Activated CD4-positive, alpha-beta T cell treated with anti-CD3 and anti-CD28 coated beads for 1 hour (primary cell): ENCODE results near the gene MYRIP.
"Not testable (repeated sequence)": the region's sequence is repeated elsewhere in the genome, so short reads cannot be mapped to it uniquely, and the experiment has no call there.

Experiments used
- DNase-seq: peaks from one replicate; pipeline ENCODE4 v3.0.0-alpha.2; 2020

Gene MYRIP

GRCh38 chr3:40096661-40097111, 287.3 kb downstream of the MYRIP start:
- DNase-seq, result no peak

DNA sequence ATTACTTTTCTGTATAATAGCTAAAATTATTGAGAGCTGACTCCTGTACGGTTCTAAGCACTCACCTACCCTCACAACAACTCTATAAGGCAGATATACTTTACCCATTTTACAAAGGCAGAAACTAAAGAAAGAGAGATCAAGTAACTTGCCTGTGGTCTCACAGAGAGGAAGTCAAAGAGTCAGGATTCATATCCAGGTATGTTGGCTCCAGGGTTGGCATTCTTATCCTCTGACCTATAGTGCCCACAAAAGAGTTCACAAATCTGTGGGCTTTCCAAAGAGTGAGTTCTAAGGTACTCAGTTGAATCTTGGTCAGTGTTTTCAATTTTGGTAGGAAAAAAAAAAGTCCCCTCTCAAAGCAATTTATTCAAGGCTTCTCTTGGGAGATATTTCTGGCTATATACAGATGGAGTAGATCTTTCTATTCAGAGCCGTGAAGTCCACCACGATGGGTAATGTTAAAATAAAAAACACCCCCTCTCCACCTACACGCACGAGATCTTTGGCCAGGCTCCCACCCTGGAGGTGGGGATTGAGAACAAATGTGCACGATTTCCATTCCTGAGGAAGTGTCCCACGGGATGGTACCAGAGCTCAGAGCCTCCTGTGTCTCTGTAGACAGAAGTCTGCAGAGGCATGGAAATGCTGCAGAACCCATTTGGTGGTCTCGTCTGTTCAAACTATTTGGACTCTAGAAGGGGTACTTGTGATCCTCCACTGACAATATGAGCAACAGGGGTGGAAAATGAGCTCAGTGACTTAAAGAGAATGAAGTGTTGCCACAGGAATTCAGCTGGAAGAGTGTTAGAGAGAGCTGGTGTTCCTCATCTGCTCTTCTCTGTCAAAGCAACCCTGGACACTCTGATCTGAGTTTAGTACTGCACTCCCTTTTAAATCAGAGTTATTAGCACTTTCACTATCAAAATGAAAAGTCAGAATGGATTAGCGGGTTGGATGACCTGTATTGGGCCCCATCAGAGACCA, 288.0 kb downstream of the MYRIP start:
- no peak for DNase-seq

DNA sequence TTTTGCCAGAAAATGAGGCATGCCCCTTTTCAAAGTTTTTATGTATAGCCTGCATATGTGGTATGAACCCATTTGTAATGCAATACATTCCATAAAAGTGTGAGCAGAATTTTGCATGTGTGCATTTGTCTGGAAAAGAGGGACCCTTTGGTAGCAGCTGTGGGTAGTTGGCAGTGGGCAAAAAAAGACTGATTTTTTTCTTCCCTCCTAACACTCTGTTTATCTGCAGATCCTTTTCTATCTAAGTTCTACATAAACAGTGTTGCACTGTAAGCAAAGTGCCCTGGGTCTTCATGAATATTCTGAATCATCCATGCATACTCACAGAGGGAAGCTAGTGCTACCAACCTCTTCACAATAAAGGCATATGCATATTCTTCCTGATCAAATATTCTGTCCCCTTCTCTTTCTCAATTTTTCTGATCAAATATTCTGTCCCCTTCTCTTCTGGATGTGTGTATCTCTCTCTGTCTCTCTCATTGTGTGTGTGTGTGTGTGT, 288.9 kb downstream of the MYRIP start:
- no peak for DNase-seq

- no peak for DNase-seq
These were observed 290.5 kb downstream of the MYRIP start for GRCh38 chr3:40099871-40100270.

DNA sequence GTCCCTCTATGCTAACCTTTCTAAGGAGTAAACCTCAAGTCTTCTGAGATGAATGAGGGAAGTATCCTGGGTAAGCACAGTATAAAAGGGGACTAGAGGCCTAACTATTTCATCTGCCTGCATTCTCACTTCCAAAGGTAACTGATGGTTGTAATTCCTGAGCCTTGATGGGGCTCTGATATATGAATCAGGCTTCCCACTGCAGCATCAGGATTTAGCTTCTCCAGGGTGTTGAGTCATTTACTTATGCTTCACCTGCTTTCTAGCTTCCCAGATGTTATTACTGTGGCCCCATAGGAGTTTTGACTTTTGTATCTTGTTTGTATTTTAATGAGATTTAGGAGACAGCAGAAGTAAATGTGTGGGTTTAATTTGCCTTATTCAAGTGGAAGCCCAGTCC, 292.8 kb downstream of the MYRIP start:
- no peak for DNase-seq

DNA sequence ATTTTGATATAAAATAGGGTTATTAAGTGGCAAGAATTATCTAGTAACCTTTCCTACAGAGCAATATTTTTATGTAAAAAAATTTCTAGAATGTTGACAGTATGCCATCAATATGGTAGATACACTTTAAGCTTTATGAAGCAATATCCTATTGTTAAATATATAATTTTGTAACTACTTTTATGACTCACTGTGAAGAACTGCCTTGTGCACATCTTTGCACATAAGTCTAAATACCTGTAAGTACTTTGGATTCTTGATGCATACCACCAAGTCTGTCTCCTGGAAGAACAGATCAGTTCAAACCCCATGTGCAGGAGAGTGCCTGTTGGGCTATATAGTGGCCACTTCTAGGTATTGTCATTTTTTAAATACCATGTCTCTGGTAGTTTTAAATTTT, 294.4 kb downstream of the MYRIP start:
- no peak for DNase-seq

DNA sequence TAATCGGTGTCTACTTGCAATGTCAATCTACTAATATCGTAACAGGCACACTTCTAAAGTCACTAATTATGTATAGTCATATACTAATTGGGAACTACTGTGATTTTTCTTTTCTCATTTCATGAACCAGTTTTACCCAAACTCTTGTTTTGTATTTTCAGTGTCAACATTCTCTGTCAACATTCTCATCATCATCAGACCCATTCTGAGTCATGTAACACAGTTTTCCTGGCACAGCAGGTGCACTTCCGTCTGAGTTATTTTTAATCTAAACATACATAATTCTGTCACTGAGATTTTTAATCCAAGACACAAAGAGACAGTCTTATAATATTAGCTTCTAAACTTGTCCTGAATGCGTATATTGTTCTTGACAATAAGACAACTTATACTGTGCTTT, 295.0 kb downstream of the MYRIP start:
- no peak for DNase-seq

DNA sequence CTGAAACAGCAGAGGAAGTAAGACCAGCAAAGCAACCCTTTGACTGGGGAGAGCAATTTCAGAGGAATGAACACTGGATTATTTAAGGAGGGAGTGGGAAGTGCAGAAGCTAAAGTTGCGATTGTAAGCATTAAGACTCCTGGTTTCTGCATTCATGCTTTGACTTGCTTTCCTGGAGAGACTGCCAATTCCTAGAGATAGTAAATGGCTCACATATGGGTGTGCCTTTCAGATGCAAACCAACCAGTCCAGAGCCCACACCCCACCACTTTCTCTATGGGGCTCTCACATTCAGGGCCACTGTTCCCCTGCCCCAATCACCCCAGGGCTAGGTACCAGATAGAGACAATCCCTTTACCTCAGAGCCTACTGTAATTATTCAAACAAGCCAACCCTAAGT, 299.2 kb downstream of the MYRIP start:
- no peak for DNase-seq

DNA sequence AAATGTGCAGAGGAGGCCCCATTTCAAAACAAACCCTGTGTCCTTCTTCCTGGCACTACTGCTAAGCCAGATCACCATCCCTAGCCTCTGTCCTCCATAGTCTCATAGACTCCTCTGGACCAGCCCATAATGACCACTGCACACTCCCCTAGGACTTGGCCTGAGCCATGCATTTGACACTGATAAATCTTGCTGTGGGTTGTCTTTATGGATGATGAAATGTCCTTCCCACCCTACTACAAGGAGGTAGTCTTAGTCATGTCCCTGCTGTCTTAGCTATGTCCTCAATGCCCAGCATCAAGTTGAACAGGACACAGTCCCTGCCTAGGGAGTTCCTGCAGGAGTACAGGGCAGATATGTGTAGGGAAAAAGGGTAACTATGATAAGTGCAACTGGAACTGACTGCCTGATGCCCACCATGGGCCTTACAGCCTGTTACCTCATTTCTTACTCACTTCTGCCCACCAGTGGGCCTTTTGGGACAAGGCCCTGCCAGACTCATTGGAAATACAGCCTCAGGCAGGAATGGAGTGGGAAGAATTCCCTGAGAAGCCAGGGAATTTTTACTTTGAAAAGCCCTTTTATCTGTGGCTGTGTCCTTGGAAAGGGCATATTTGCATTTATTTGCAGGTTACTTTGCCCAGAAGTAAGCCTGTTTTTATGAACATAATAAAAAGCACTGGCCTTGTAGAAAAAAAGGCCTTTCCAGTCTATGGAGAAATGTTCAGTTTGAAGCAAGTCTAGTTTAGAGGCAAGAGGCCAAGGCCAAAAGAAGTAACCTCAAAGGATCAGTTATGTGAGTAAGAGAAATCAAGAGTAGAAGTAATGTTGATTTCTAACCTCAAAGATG, 300.5 kb downstream of the MYRIP start:
- DNase-seq, result no peak

DNA sequence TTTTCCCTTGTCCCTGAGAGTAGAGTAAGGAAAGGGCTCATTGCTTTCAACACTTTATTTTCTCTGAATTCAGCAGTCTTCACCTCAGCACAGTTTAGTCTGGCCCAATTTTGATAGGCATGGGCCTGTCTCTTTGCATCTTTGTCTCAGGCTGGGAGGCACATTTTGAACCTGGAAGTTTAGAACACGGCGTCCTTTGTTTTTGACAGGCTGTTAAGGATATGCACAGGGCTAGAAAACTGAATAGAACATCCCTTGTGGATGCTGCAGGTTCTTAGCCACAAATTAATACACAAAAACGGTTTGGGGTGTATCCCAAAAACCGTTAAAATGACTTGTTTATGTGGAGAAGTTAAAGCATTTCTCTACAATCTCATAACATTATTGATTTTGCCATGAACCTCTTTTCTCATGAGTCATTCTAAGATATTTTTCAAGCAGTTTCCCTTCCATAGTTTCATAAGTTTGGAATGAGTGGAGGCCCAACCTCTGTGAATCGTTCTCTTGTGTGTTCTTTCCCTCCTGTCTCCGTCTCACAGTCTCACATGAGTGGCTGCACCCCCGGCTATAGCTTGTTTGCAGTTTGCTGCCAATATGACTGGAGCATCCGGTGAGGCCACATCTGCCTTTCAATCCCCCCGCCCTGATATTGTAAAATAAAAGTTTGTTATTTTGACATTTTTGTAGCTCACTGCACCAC, 307.2 kb downstream of the MYRIP start:
- DNase-seq, result no peak

GRCh38 chr3:40118091-40118490, 308.7 kb downstream of the MYRIP start:
- DNase-seq, result no peak

DNA sequence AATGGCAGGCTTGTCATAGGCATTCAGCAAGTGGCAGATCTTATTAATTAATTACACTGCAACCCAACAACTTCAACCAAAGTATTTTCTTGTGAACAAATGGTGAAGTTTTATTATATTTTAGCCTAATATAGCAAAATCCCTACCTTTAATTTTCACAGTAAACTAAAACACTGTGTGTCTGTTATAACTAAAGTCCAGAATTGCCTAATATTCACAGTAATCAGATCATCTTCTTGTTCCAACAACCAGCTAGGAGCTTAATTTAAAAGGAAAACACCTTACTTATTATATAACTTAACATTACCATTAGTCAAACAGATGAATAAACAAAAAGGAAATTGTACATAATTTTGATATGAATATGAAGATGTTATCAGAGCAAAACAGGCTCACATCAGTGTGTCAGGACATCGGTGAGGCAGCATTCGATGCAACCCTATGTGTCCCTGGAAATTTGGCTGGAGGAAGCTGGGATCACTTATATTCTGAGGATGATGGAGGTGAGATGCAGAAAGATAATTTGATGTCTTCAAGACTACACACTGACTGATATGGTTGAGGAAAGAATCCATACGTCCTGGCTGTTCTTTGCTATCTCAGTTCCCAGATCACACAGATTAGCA, 310.8 kb downstream of the MYRIP start:
- DNase-seq, result no peak

DNA sequence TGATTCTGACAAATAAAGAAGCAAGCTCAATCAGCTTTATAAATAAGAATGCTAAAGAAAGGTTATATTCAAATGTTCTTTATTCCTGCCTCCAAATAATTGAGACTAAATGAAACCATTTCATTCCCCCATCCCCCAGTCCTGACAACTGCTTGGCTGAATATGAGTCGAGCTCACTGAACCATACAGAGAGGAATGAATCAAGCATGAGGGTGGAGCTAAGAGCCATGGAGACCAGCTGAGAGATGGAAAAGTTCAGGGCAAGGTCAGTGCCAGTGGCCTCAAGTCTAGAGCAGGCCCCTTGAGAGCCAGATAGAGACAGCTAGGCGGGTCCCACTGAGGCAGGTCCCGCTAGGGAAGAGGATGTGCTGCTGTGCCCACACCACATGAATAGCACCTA, 311.4 kb downstream of the MYRIP start:
- DNase-seq, result no peak

DNA sequence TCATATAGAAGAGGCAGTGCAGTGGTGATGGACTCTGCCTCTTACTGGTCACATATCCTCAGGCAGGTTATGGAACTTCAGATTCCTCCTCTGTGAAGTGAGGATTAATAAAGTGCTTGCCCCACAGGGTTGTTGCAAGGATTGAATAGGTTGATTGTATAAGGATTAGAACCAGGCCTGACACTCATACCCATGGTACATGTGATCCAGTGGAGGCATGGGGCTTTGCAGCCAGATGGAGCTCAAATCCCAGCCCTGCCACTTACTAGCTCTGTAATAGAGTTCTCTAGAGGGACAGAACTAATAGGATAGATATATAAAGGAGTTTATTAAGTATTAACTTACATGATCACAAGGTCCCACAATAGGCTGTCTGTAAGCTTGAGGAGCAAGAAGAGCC, 315.5 kb downstream of the MYRIP start:
- no peak for DNase-seq

DNA sequence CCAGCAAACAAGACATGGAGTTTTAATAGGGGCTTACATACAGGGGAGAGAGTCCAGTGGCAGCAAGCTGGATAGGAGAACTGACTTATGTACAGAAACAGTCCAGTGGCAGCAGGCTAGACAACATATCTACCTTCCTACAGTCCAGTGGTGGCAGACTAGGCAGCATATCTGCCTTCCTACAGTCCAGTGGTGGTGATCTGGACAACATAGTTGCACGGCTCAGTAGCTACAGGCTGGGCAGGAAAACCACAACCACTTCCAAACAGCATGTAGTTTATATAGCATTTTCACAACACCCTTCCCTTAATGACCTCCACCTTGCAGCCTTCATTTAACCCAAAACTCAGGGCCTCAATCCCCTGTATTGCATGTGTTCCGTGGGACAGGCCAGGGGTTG, 318.8 kb downstream of the MYRIP start:
- no peak for DNase-seq

DNA sequence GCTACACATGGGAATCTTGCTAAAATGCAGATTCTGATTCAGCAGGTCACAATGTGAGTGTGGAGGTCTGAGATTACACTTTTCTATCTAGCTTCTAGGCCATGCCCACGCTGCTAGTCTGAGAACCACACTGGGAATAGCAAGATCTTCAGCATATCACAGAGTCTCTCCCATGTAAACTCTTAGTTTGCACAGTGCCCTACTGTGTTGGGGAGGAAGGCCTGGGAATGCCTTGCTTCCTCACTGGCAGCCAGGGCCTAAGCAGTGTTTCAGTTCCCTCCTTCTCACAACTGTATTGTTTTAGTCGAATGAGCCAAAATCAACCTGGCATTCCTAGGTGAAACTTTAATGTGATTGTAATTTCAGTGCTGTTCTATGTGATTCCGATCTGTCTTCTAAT, 320.1 kb downstream of the MYRIP start:
- DNase-seq, result no peak

- DNase-seq, result no peak
These were observed 320.6 kb downstream of the MYRIP start for GRCh38 chr3:40129981-40130380.

DNA sequence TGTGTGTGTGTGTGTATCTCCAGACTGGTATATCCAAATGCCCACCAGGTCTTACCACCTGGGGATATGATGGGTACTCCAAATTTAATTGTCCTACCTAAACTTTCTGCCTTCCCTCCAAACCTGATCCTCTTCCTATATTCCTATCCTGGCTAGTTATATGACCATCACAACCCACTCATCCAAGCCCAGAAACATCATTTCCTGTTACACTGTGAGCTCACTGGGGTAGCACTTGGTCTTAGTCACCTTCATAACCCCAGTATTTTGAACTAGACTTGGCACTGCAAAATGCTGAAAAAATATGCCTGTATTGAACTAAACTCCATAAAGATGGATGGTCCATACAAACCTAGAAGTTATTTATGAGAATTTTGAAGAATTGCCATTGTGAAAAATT, 321.3 kb downstream of the MYRIP start:
- no peak for DNase-seq

DNA sequence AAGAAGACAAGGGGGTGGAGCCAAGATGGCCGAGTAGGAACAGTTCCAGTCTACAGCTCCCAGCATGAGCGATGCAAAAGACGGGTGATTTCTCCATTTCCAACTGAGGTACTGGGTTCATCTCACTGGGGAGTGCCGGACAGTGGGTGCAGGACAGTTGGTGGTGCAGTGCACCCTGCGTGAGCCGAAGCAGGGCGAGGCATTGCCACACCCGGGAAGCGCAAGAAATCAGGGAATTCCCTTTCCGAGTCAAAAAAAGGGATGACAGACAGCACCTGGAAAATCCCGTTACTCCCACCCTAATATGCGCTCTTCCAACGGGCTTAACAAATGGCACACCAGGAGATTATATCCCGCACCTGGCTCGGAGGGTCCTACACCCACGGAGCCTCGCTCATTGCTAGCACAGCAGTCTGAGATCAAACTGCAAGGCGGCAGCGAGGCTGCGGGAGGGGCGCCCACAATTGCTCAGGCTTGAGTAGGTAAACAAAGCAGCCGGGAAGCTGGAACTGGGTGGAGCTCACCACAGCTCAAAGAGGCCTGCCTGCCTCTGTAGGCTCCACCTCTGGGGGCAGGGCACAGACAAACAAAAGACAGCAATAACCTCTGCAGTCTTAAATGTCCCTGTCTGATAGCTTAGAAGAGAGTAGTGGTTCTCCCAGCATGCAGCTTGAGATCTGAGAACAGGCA, 324.6 kb downstream of the MYRIP start:
- DNase-seq, result not testable (repeated sequence)

GRCh38 chr3:40137591-40138295, 328.3 kb downstream of the MYRIP start:
- no peak for DNase-seq
